Endothelial cell of umbilical vein (primary cell): ENCODE measurements around the gene ZC3H14.

Experiments used
- CTCF ChIP-seq, 2 donors: IDR thresholded peaks; 1 replicate in 1 of 2; 2 replicates in 1 of 2; pipeline ENCODE4 v1.5.1; 2011; ENCODE audit warnings: low read length in 2 of 2, mild to moderate bottlenecking in 2 of 2, moderate library complexity in 2 of 2, control low read depth in 1 of 2, inconsistent platforms in 1 of 2, low read depth in 1 of 2; ENCODE audit not compliant: insufficient read depth in 1 of 2; ENCODE audit errors: extremely low read depth in 1 of 2
- EZH2 ChIP-seq: IDR thresholded peaks from 2 replicates; pipeline ENCODE4 v1.6.1; 2012; ENCODE audit warnings: borderline replicate concordance, low read depth, mild to moderate bottlenecking, moderate library complexity, low read length, inconsistent platforms; ENCODE audit not compliant: severe bottlenecking
- FOS ChIP-seq: IDR thresholded peaks from 2 replicates; pipeline ENCODE4 v1.6.1; 2011; ENCODE audit warnings: mild to moderate bottlenecking, low read length, moderate library complexity, borderline replicate concordance; ENCODE audit not compliant: insufficient read depth
- GATA2 ChIP-seq: IDR thresholded peaks from 2 replicates; pipeline ENCODE4 v1.7.0; 2011; ENCODE audit warnings: low read depth, mild to moderate bottlenecking, moderate library complexity, mixed read lengths, low read length; ENCODE audit not compliant: insufficient read length, insufficient read depth
- JUN ChIP-seq: IDR thresholded peaks from 2 replicates; pipeline ENCODE4 v1.6.1; 2011; ENCODE audit warnings: borderline replicate concordance, low read depth; ENCODE audit not compliant: insufficient read length, insufficient read depth
- MYC ChIP-seq: IDR thresholded peaks from one replicate; pipeline ENCODE4 v1.6.1; 2011; ENCODE audit warnings: mild to moderate bottlenecking, low read depth, low read length
- POLR2A ChIP-seq: IDR thresholded peaks from 2 replicates; pipeline ENCODE4 v1.6.1; 2012; ENCODE audit warnings: low read depth, mild to moderate bottlenecking, control low read depth, low read length
- POLR2AphosphoS5 ChIP-seq: IDR thresholded peaks from 2 replicates; pipeline ENCODE4 v1.6.1; 2012; ENCODE audit warnings: low read depth, mild to moderate bottlenecking, control low read depth, low read length, moderate library complexity; ENCODE audit not compliant: insufficient read depth

- TF ChIP-seq CTCF (IDR thresholded peaks at IDR 0.05; ENCODE audit: extremely low read depth in 1 of 2, insufficient read depth in 1 of 2, low read depth in 1 of 2, low read length in 2 of 2) (no peak), POLR2A (no peak), POLR2AphosphoS5 (no peak), EZH2 (no peak), MYC (no peak), FOS (no peak), GATA2 (no peak), JUN (no peak)
These were observed 69.7 kb downstream of the ZC3H14 start for GRCh38 chr14:88632512-88632911.
